T follicular helper cell (primary cell): ENCODE data around the gene CDKN2B-AS1.

ENCODE experiments used
- DNase-seq: peaks from one replicate; pipeline ENCODE4 v3.0.0-alpha.2; 2020; ENCODE audit warnings: low read depth

Gene CDKN2B-AS1

DNA sequence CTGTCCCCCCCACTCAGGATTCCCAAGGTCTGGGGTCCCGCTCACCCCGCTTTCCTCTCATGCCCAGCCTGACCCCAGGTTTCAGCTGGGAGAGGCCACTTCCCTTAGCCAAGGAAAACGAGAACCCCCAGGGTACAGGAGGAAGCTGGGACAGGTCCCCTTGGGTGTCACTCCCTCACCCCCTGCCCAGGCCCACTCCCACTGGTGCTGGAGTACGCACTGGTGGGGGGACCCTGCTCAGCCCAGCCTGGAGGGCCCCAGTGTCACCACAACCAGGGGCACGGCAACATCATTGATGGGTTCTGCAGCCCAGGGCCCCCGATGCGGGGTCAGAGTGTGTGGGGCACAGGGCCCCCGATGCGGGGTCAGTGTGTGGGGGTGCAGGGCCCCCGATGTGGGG, 159.5 kb downstream of the CDKN2B-AS1 start:
- no peak for DNase-seq

DNA sequence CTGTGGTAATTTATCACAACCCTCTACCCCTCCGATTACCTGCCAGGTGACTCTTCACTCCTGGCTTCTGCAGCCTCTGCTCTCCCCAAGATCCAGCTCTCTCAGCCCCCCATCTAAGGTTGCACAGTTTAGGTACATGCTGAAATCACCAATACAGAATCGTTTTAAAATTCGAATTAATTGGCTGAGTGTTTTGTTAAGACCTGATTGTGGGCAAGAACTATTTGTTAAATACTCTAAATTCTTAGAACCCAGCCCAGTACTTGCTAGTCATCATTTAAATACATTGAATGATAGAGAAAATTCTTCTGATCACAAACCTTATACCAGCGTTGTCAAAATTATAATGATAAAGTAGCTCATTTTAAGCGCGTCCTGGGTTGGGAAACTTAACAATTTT, 162.0 kb downstream of the CDKN2B-AS1 start:
- no peak for DNase-seq

DNA sequence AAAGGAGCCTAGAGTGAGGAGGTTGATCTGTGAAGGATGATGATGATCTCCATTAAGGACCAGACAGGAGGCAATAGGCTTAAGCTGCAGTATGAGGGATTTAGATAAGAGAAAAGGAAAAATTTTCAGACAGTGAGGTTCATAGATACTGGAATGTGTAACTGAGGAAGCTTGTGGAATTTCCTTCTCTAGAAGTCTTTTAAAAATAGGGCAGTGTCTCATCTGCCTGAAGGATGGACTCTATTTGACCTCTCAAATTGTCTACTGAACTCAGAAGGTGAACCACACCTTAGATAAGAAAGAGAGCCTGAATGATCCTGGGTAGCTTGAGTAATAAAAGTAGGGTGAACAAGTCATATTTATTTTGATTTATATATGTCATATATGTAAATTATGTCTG, 162.7 kb downstream of the CDKN2B-AS1 start:
- DNase-seq: no peak

DNA sequence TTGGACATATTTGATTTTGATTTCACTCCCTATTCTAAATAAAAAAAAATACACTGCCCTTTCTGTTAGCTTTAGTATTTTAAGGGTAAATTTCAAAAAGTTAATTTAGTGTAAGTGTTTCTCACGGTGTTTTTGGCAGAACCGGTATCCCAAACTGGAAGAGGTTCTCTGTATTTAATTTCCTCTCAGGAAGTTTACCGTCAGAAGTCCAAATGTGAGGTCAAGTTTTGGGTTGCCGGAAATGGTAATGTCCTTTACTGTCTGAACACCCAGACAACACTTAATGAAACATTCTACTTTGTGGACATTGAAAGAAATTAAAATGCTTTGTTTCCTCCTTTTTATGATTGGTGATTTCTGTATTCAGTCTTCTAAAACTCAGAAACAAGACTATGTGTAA, 163.2 kb downstream of the CDKN2B-AS1 start:
- no peak for DNase-seq

DNA sequence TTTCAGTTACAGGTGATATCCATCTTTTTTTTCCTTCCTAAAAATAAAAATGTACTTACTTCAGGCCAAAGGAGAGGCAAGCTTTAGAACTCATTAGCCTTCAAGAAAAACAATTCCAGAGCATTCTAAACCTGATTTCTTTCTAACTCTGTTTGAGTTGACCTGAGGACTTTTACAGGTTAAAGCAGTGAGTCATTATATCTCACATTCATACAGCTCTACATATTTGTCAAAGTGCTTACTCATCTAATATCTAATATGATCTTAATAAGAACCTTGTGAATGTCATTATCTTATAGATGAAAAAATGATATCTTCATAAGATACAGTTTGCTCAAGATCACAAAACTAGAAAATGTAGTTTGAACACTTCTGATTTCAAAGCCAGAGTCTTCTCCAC, 163.7 kb downstream of the CDKN2B-AS1 start:
- DNase-seq: no peak

DNA sequence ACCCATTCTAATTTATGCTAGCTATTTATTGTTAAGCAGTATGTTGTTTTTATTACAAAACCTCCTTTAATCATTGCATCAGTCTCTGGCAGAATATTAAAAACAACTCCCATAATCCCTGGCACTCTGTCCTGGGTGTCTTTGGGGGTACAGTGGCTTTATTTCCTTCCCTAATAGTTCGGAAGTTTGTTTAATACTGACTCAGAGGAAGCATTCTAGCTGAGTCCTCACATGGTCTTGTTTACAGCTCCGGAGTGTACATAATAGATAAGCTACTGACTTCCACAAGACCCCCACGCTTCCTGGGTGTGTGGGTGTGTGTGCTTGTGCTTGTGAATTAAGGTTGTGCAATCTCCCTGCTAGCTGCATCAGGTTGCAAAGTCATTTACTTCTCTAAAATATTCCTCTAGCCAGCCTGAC, 164.3 kb downstream of the CDKN2B-AS1 start:
- no peak for DNase-seq

DNA sequence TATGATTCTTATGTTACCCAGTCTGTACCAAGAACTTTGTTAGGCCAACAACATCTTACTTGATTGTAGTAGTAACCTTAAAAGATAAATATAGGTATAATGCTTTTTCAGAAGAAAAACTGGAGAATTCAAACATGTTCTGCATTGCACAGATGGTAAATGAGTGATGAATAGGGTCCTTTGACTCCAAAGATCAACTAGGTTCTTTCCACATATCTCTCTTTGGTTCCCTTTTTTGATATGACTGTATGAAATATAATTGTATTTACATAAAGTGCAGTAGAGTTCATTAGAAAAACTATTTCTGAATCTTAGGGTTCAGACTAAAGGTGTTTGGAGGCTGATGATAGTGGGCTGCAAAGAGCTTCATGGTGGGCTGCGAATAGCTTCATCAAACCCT, 165.0 kb downstream of the CDKN2B-AS1 start:
- no peak for DNase-seq

DNA sequence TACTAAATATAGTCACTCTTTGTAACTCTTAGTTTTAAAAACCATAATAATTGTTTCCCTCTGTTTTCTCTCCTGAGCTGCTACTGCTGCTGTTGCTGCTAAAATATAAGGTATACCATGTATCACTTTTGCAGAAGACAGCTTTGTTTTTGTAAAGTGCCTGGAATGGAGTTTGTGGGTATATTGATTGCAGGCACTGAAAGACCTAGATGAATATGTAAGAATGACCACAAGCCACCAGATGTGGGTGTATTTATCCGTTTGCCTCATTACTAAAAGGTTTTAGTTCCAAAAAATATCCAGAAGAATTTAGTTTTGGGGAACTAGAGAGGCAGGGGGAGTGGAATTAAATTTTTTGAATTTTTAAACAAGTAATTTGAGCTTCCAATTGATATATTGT, 165.6 kb downstream of the CDKN2B-AS1 start:
- DNase-seq: no peak

DNA sequence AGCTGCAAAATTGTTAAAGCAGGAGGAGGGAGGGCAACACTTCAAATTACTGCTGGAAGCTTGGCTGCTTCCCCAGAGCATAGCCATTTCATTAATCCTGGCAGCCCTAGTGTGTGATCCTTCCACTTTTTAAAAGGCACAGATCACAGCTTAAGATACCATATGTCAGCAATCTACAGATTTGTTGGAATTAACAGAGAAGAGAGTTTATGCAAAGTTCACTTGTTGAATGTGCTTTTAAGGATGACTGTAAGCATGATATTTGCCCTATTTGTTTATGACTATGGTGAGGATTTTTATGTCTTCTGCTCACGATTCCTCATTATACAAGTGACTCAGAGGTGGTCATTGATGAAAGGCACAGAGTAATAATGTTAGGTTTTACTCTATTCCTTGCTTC, 170.6 kb downstream of the CDKN2B-AS1 start:
- DNase-seq: no peak

DNA sequence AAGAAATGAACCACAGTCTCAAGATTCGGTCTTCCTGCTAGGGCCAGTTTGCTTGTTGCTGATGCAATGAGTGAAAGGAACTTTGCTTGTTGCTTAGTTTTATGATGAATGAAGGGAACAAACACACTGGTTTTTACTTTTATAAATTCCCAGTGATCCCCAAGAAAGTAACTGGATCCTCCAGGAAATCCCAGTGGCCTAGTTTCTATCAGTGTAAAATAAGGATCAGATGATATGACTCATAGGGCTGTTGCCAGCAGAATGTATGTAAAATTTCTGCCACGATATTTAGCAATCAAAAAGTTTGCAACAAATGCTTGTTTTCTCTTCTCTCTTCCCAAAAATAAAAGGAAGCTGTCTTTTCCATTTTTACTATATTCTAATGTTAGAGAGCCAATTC, 174.7 kb downstream of the CDKN2B-AS1 start:
- DNase-seq: no peak

DNA sequence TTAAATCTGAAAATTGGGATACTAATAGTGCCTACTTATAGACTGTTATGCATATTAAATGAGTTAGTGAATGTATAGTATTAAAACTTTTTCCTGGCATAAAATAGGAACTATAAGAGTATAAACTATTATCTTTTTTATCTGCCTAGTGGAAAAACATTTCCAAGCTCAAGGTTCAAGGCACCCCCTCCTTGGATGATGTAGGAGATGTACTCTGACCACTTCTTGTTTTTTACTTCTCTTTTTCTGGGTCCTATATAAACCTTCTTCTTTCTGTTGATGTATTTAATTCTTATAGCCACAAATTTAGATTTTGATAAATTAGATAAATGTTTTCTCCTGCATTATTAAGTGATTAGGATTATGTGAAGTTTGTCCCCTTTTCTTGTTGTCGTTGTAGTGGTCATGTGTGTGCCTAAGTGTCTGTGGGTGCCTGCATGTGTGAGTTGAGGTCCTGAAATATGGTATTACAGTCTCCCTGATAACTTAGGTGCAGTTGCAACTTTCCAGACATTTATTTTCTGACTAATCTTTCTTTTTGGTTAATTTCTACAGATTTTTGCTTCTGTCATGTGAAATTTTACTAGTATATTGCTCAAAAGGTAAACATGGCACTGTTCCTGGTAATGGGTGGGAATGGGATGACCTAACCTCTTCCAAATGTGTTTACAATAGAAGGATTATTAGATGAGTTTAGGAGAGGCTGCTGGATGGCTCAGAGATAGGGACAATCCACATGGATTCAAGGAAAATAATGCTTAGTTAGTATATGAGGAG, 175.3 kb downstream of the CDKN2B-AS1 start:
- DNase-seq: no peak
